A549 (cell line): Measurements from ENCODE around the gene SELENBP1. TPM values are rescaled to one million over a fixed set of nuclear protein-coding genes. Genes with fewer than 3 reads are reported as not detected.

Experiments
- ATAC-seq, 2 experiments: fragments of 200-7000 bp in 1 of 2; fragments of >200 bp in 1 of 2; cut with Nextera tagmentation in 1 of 2; cut with Tn5 transposase in 1 of 2; 3 replicates each; pipeline versions ENCODE4 v1.8.0 to v1.9.1; 2018 to 2020; ENCODE audit warnings: mild to moderate bottlenecking in 1 of 2, moderate library complexity in 1 of 2
- CTCF ChIA-PET: fragments of 300-600 bp; sonication (Branson Sonifier 250); formaldehyde crosslinking; extraction: SDS; loops from one replicate; lab custom pipeline; 2021; ENCODE audit warnings: antibody characterized with exemption, inconsistent platforms; lab: Yijun Ruan, JAX
- POLR2A ChIA-PET: fragments of 350-600 bp; formaldehyde crosslinking; extraction: SDS; loops from one replicate; lab custom pipeline; 2021; ENCODE audit warnings: antibody characterized with exemption, inconsistent platforms; lab: Yijun Ruan, JAX
- DNase-seq, 2 experiments: peaks; one replicate each; pipeline versions ENCODE4 v3.0.0 to v3.0.0-alpha.2; 2011 to 2016; ENCODE audit warnings: low read depth in 1 of 2, low spot score in 1 of 2
- FAIRE-seq: peaks from 2 replicates; lab custom pipeline; 2011; peaks lifted over from hg19 to GRCh38; lab: Jason Lieb, UNC
- H3K27ac ChIP-seq, 2 experiments: fragments of >200 bp; sonication (Bioruptor Twin); formaldehyde crosslinking; 3 replicates each; pipeline ENCODE4 v1.5.1; 2016 to 2017
- H3K4me1 ChIP-seq: fragments of >200 bp; sonication (Bioruptor Twin); formaldehyde crosslinking; 3 replicates; pipeline ENCODE4 v1.6.1; 2016
- H3K4me2 ChIP-seq: fragments of >200 bp; sonication (Bioruptor Twin); formaldehyde crosslinking; 3 replicates; pipeline ENCODE4 v1.6.1; 2016
- H3K4me3 ChIP-seq: fragments of >200 bp; sonication (Bioruptor Twin); formaldehyde crosslinking; 3 replicates; pipeline ENCODE4 v1.5.1; 2016
- H3K9me3 ChIP-seq: fragments of >200 bp; sonication (Bioruptor Twin); formaldehyde crosslinking; 3 replicates; pipeline ENCODE4 v1.6.1; 2016
- BHLHE40 ChIP-seq: IDR thresholded peaks from 2 replicates; pipeline ENCODE4 v1.6.1; 2012; ENCODE audit warnings: low read depth, low read length, inconsistent platforms
- CEBPB ChIP-seq, 2 experiments: fragments of >200 bp in 1 of 2; sonication (Bioruptor Twin) in 1 of 2; formaldehyde crosslinking in 1 of 2; IDR thresholded peaks; 2 replicates each; pipeline ENCODE4 v1.6.1; 2012 to 2016
- CHD4 ChIP-seq: fragments of 200-600 bp; sonication (generic); IDR thresholded peaks from 2 replicates; pipeline ENCODE4 v1.6.1; 2016; ENCODE audit warnings: antibody characterized with exemption, mild to moderate bottlenecking, borderline replicate concordance
- CTCF ChIP-seq: fragments of >200 bp; sonication (Bioruptor Twin); formaldehyde crosslinking; IDR thresholded peaks from 3 replicates; pipeline ENCODE4 v1.5.1; 2016
- E2F6 ChIP-seq: IDR thresholded peaks from 2 replicates; pipeline ENCODE4 v1.6.1; 2012; ENCODE audit warnings: low read depth, borderline replicate concordance
- EHF ChIP-seq: fragments of 250-450 bp; sonication (Bioruptor Pico); IDR thresholded peaks from 2 replicates; pipeline ENCODE4 v1.5.0; 2020; ENCODE audit warnings: mild to moderate bottlenecking
- EHMT2 ChIP-seq: fragments of 200-600 bp; sonication (generic); IDR thresholded peaks from 2 replicates; pipeline ENCODE4 v1.6.1; 2016; ENCODE audit warnings: antibody characterized with exemption, low read depth, mild to moderate bottlenecking, moderate library complexity
- FOSB ChIP-seq: fragments of 250-450 bp; sonication (Bioruptor Pico); IDR thresholded peaks from 2 replicates; pipeline ENCODE4 v1.5.0; 2020; ENCODE audit warnings: mild to moderate bottlenecking, moderate library complexity
- FOSL2 ChIP-seq, 2 experiments: fragments of 450-650 bp in 1 of 2; fragments of >200 bp in 1 of 2; sonication (Bioruptor Twin) in 1 of 2; formaldehyde crosslinking; IDR thresholded peaks; 2 replicates each; pipeline versions ENCODE4 v1.5.0 to v1.6.1; 2016 to 2020; ENCODE audit warnings: mild to moderate bottlenecking in 1 of 2, moderate library complexity in 1 of 2
- HEYL ChIP-seq: fragments of 250-450 bp; sonication (Bioruptor Pico); IDR thresholded peaks from 2 replicates; pipeline ENCODE4 v1.8.0; 2021; ENCODE audit warnings: mild to moderate bottlenecking, moderate library complexity
- HOXA7 ChIP-seq: fragments of 250-450 bp; sonication (Bioruptor Pico); IDR thresholded peaks from 2 replicates; pipeline ENCODE4 v1.5.0; 2020; ENCODE audit warnings: mild to moderate bottlenecking, moderate library complexity
- HOXB5 ChIP-seq: fragments of 250-450 bp; sonication (Bioruptor Pico); IDR thresholded peaks from 2 replicates; pipeline ENCODE4 v1.5.0; 2020; ENCODE audit warnings: mild to moderate bottlenecking, moderate library complexity
- JUN ChIP-seq, 2 experiments: fragments of >200 bp; sonication (Bioruptor Twin); formaldehyde crosslinking; IDR thresholded peaks; 2 replicates in 1 of 2; 3 replicates in 1 of 2; pipeline ENCODE4 v1.6.1; 2016 to 2017
- MAZ ChIP-seq: fragments of 150-350 bp; IDR thresholded peaks from 2 replicates; pipeline ENCODE4 v1.6.1; 2014; ENCODE audit warnings: antibody characterized with exemption, low read depth, low read length, borderline replicate concordance
- MYC ChIP-seq: IDR thresholded peaks from 2 replicates; pipeline ENCODE4 v1.6.1; 2012; ENCODE audit warnings: mild to moderate bottlenecking, inconsistent platforms, low read length, improper control_type of control experiment, borderline replicate concordance
- NPAS2 ChIP-seq: fragments of 250-450 bp; sonication (Bioruptor Pico); IDR thresholded peaks from 2 replicates; pipeline ENCODE4 v1.8.0; 2022; ENCODE audit warnings: mild to moderate bottlenecking, moderate library complexity, borderline replicate concordance
- PHF8 ChIP-seq: fragments of 200-600 bp; sonication (generic); IDR thresholded peaks from 2 replicates; pipeline ENCODE4 v1.6.1; 2016; ENCODE audit warnings: low read depth, mild to moderate bottlenecking, antibody characterized with exemption, moderate library complexity, borderline replicate concordance
- POLR2A ChIP-seq: IDR thresholded peaks from 2 replicates; pipeline ENCODE4 v1.6.1; 2012; ENCODE audit warnings: mild to moderate bottlenecking, low read length
- POLR2AphosphoS2 ChIP-seq: conservative IDR thresholded peaks from 2 replicates; pipeline ENCODE4 v1.6.1; 2012; ENCODE audit warnings: low read length, improper control_type of control experiment, inconsistent platforms
- RARB ChIP-seq: fragments of 250-450 bp; sonication (Bioruptor Pico); IDR thresholded peaks from 2 replicates; pipeline ENCODE4 v1.8.0; 2021; ENCODE audit warnings: mild to moderate bottlenecking, moderate library complexity
- RCOR1 ChIP-seq: fragments of 150-350 bp; IDR thresholded peaks from 2 replicates; pipeline ENCODE4 v1.6.1; 2014; ENCODE audit warnings: antibody characterized with exemption, low read length, low read depth
- RFX5 ChIP-seq: fragments of 450-650 bp; IDR thresholded peaks from 2 replicates; pipeline ENCODE4 v1.7.1; 2014; ENCODE audit warnings: antibody characterized with exemption, mild to moderate bottlenecking, moderate library complexity
- RNF2 ChIP-seq: fragments of 200-600 bp; sonication (generic); IDR thresholded peaks from 2 replicates; pipeline ENCODE4 v1.6.1; 2016; ENCODE audit warnings: low read depth, mild to moderate bottlenecking, antibody characterized with exemption, moderate library complexity, borderline replicate concordance
- SMC3 ChIP-seq: fragments of >200 bp; sonication (Bioruptor Twin); formaldehyde crosslinking; IDR thresholded peaks from 3 replicates; pipeline ENCODE4 v1.6.1; 2018; ENCODE audit warnings: inconsistent platforms
- SREBF2 ChIP-seq: fragments of 450-650 bp; IDR thresholded peaks from 2 replicates; pipeline ENCODE4 v1.6.1; 2014; ENCODE audit warnings: mild to moderate bottlenecking, moderate library complexity
- USF2 ChIP-seq: fragments of 450-650 bp; IDR thresholded peaks from 2 replicates; pipeline ENCODE4 v1.6.1; 2014; ENCODE audit warnings: antibody characterized with exemption
- ZFP36 ChIP-seq: fragments of 450-650 bp; IDR thresholded peaks from 2 replicates; pipeline ENCODE4 v1.6.1; 2014; ENCODE audit warnings: borderline replicate concordance; ENCODE audit not compliant: partially characterized antibody
- ZNF302 ChIP-seq: fragments of 250-450 bp; sonication (Bioruptor Pico); IDR thresholded peaks from 2 replicates; pipeline ENCODE4 v1.9.0; 2021; ENCODE audit warnings: inconsistent platforms, mild to moderate bottlenecking, moderate library complexity
- ZSCAN20 ChIP-seq: fragments of 250-450 bp; sonication (Bioruptor Pico); IDR thresholded peaks from 2 replicates; pipeline ENCODE4 v1.8.0; 2022; ENCODE audit warnings: mild to moderate bottlenecking, moderate library complexity
- WGBS: methylation state at CpG from one replicate; pipeline ENCODE4 v1.1.6; 2017; ENCODE audit errors: missing lambda C conversion rate; 5-methylcytosine and 5-hydroxymethylcytosine counted together
- polyA plus RNA-seq, 4 experiments: library from polyadenylated mRNA; depleted of rRNA in 3 of 4; stranded (reverse); fragments of >200 nt; fragmentation: RNase III in 1 of 4; extraction: RNeasy Plus Mini Kit Qiagen cat#74134 plus additional on column Dnase treatment in 1 of 4; gene quantifications; 2 replicates in 3 of 4; 3 replicates in 1 of 4; pipeline ENCODE4 v1.2.3, GENCODE V29; 2011 to 2017

The SELENBP1 gene
- polyA plus RNA-seq, 2 of the 4 experiments (the other 2 are of a cell fraction) = 12.8 to 28.6 TPM

GRCh38 chr1:151368393-151369301 is 3.9 kb downstream of the SELENBP1 start (continued):
- TF ChIP-seq RCOR1 = no peak
- TF ChIP-seq BHLHE40 = no peak

GRCh38 chr1:151367658-151368392 is 4.7 kb downstream of the SELENBP1 start:
- no peak for DNase-seq
- CTCF ChIA-PET = interaction anchor here (0.6 to 3.2 kb wide), 4 partner anchors 9 to 1133 kb away, joined by 3 to 17 read pairs (median 4); no protein-coding TSS in a partner anchor
- WGBS = 81% methylated on average over 8 of the region's 8 CpGs
- no peak overlapping the region for H3K27ac ChIP-seq
- no peak overlapping the region for H3K4me2 ChIP-seq
- FAIRE-seq = no peak
- TF ChIP-seq EHF (CRISPR knock-in tag) (no peak), SREBF2 (no peak), RNF2 (no peak), CTCF (no peak), FOSB (CRISPR knock-in tag) (no peak), RFX5 (no peak), MAZ (no peak), ZSCAN20 (CRISPR knock-in tag) (no peak), CEBPB (IDR thresholded peaks at IDR 0.05) (no peak), ZFP36 (no peak), POLR2AphosphoS2 (no peak), POLR2A (no peak), MYC (no peak), E2F6 (no peak), HOXA7 (CRISPR knock-in tag) (no peak), HEYL (CRISPR knock-in tag) (no peak), EHMT2 (no peak)
- no peak for ATAC-seq
- H3K9me3 ChIP-seq = peaks cover 8% of the 10 kb centered on the region
- H3K4me1 ChIP-seq = peaks cover 29% of the 10 kb centered on the region
- H3K4me3 ChIP-seq = no peak overlapping the region
- POLR2A ChIA-PET = interaction anchor here (0.5 kb wide), 1 partner anchor 88 kb away, joined by 3 read pairs; no protein-coding TSS in a partner anchor

- Histone ChIP-seq H3K4me1 (peaks cover under 1% of the 10 kb centered on the region; the same call in 2 of the 3 replicates), H3K4me3 (no peak overlapping the region), H3K27ac (no peak overlapping the region), H3K9me3 (peaks cover 20% of the 10 kb centered on the region), H3K4me2 (no peak overlapping the region)
- 85% methylated on average over 4 of the region's 4 CpGs for WGBS
- ChIA-PET CTCF (interaction anchor here (0.9 to 1.7 kb wide), 3 partner anchors 24 to 53 kb away, joined by 3 to 11 read pairs (median 3); partner anchors contain the start of gene PSMB4), POLR2A (no interaction called here)
- peak in 1 of 2 experiments; percentile 48; a peak in 2 of 6 replicates for ATAC-seq
- no peak for FAIRE-seq
- no peak for DNase-seq
- TF ChIP-seq USF2 (no peak), E2F6 (no peak), FOSB (CRISPR knock-in tag) (no peak), RNF2 (no peak), ZSCAN20 (CRISPR knock-in tag) (no peak), HOXB5 (CRISPR knock-in tag) (no peak), JUN (IDR thresholded peaks at IDR 0.05) (no peak), CHD4 (no peak), PHF8 (no peak), FOSL2 (IDR thresholded peaks at IDR 0.05) (no peak), FOSL2 (CRISPR knock-in tag; IDR thresholded peaks at IDR 0.05) (no peak), POLR2AphosphoS2 (no peak), SMC3 (no peak), RARB (CRISPR knock-in tag) (no peak), ZNF302 (no peak), POLR2A (no peak), NPAS2 (no peak)
These were observed 7.5 kb downstream of the SELENBP1 start for GRCh38 chr1:151364996-151365395.
